Mucosa of rectum (tissue), 2 donors: ENCODE data around the gene TTLL10.

Source experiments
- H3K27ac ChIP-seq, 2 donors: one replicate each; pipeline ENCODE4 v1.7.0; 2013; ENCODE audit warnings: inconsistent platforms in 2 of 2, low read depth in 2 of 2, low read length in 2 of 2
- H3K27me3 ChIP-seq, 2 donors: one replicate each; pipeline ENCODE4 v1.7.0; 2013; ENCODE audit warnings: low read length in 2 of 2; ENCODE audit not compliant: control insufficient read depth in 2 of 2, insufficient read depth in 2 of 2
- H3K36me3 ChIP-seq, 2 donors: one replicate each; pipeline ENCODE4 v1.7.0; 2013; ENCODE audit warnings: low read length in 2 of 2; ENCODE audit not compliant: control insufficient read depth in 2 of 2, insufficient read depth in 2 of 2
- H3K4me1 ChIP-seq, 2 donors: one replicate each; pipeline ENCODE4 v1.7.0; 2013; ENCODE audit warnings: low read length in 2 of 2, mild to moderate bottlenecking in 1 of 2; ENCODE audit not compliant: control insufficient read depth in 2 of 2, insufficient read depth in 2 of 2
- H3K4me3 ChIP-seq, 2 donors: one replicate each; pipeline ENCODE4 v1.7.0; 2013; ENCODE audit warnings: low read length in 2 of 2
- H3K9ac ChIP-seq, 2 donors: one replicate each; pipeline ENCODE4 v1.7.0; 2013; ENCODE audit warnings: low read length in 2 of 2, low read depth in 1 of 2, mild to moderate bottlenecking in 1 of 2
- H3K9me3 ChIP-seq, 2 donors: one replicate each; pipeline ENCODE4 v1.7.0; 2013; ENCODE audit warnings: low read length in 2 of 2; ENCODE audit not compliant: control insufficient read depth in 2 of 2
- donor health status: healthy.
- donor health status: Normal muscosa, but diverticular disease.

TTLL10 gene

DNA sequence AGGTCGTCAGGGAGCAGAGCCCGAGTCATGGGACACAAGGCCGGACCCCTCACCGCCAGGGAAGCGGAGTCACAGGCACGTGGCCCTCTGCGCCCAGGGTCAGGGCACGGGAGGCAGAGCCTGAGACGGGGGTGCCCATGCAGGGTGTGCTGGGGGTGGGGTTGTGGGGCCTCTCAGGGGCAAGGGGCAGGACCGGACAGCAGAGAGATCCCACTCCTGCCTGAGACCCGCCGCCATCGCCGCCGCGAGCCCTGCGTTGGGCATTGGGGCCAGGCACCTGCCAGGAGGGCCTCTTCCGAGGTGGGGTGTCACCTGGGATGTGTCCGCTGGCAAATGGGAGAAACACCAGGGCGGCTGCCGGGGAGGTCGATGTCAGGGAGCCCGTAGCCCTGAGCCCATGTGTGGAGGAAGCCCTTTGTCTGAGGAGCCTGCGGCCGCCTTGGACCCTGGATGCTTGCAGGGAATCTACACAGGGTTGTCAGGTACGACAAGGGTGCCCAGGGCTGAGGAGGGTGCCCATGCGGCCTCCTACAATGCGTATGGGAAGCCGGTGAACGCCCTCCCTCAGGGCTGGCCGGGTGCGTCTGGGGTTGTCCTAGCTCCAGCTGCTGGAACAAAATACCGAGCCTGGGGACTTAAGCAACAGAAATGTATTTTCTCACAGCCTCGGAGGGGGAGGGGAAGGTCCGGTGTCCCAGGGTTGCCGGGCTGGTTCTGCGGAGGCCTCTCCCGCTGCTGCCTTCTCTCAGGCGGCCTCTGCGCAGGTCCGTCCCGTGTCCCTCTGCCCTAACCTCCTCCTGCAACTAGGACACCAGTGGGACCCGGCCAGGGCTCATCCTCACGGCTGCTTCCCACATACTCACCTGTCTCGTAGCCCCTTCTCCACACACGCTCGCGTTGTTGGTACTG, 41.4 kb upstream of the TTLL10 start:
- peak overlapping the region; percentile 70 to 73 for H3K4me3 ChIP-seq
- peak overlapping the region; percentile 63 to 90 for H3K9ac ChIP-seq
- no peaks in the 10 kb centered on the region for H3K9me3 ChIP-seq
- H3K36me3 ChIP-seq, result no peaks in the 10 kb centered on the region
- H3K4me1 ChIP-seq, result peaks cover 23 to 62% of the 10 kb centered on the region in 2 donors
- H3K27ac ChIP-seq, result peak overlapping the region; percentile 94 to 98
- H3K27me3 ChIP-seq, result no peaks in the 10 kb centered on the region

DNA sequence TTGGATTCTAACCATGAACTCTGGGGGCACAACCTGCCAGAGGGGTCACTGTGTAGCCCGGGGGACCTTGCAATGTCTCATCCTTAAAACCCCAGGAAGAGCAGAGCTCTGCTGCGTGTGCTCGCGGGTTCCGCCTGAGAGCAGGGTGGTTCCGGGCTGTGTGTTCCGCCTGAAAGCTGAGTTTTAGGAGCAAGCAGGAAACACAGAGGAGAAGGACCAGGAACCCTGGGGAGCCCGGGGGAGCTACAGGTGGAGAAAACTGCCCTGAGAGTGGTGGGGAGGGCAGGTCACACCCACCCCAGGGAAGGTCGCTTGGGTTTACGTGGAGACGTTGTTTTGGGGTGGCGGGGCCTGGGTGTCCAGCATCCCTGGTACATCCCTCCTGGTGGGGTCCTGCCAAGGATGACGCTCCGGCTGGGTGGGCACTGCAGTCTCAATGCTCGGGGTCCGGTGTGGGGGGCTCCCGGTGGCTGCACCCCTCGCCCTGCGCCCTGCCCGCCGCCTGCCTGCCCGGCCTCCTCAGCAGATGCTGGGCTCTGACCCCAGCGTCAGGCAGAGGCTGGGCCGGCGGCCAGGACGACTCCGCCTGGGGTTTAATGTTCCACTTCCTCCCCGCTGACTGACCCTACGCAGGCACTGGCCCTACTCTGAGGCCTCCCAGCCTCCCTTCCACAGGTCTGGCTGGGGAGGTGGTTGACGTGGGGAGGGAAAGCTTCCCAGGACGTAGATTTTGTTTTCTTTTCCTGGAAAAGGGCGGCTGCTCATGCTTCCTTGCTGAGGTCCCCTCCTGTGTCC, 40.5 kb upstream of the TTLL10 start:
- Histone ChIP-seq H3K27me3 (no peaks in the 10 kb centered on the region), H3K36me3 (no peaks in the 10 kb centered on the region), H3K9ac (peak overlapping the region; percentile 63 to 90), H3K27ac (peak overlapping the region; percentile 94 to 98), H3K4me1 (peaks cover 28 to 59% of the 10 kb centered on the region in 2 donors), H3K4me3 (peak overlapping the region; percentile 70 to 73), H3K9me3 (no peaks in the 10 kb centered on the region)

DNA sequence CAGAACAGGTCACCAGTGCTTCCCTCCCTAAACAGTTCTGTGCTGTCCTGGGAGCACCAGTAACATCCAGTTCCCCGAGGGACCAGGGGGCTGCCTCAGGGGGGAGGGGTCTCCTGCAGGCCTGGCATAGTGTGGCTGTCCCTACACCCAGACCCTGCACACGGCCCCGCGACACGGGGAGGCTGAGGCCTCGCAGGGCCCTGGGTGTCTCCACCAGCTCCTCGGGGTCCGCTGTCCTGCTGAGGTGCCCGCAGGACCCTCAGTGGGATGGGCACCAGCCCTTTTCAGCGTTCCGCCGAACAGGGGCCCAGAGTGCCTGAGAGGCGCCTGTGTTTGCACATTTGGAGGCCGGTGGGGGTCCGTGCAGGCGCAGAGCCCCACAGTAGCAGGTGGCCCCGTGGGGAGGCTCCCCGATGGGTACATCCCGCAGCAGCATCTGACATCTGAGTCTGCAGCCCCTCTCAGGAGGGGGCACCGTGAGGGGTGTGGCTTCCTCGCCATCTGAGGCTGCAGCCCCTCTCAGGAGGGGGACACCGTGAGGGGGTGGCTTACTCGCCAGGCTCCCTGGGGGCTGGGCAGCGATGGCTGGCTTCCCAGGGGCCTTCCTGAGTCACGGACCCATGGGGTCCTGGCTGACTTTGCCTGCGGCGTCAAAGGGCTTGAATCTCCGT, 39.2 kb upstream of the TTLL10 start:
- Histone ChIP-seq H3K4me3 (no peak overlapping the region), H3K27ac (peak overlapping the region; percentile 94 to 98), H3K27me3 (no peaks in the 10 kb centered on the region), H3K9me3 (no peaks in the 10 kb centered on the region), H3K36me3 (no peaks in the 10 kb centered on the region), H3K9ac (peak overlapping the region in 1 of 2 donors; percentile 12), H3K4me1 (peaks cover 27 to 51% of the 10 kb centered on the region in 2 donors)

DNA sequence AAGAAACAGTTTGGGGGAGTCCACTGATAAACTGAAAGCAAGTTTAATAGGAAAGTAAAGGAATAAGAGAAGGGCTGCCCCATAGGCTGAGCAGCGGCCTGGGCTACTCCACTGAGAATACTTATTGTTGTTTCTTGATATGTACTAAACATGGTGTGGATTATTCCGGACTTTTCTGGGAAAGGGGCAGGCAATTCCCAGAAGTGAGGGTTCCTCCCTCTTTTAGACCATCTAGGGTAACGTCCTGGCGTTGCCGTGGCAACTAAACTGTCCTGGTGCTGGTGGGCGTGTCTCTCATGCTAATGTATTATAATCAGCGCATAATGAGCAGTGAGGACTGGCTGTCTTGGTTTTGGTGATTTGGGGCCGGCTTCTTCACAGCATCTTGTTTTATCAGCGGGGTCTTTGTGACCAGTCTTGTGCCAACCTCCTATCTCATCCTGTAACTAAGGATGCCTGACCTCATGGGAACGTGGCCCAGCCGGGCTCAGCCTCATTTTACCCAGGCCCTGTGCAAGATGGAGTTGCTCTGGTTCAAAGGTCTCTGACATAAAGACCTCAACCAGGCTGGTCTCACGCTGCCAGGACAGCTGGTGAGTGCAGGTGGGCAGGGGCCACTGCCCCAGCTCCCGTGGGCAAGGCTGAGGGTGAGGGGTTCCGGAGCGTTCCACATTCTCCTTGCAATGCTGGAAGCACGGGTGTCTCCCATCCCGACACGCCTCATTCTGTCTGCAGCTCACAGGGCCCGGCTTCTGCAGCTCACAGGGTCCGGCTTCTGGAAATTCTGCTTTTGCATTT, 38.1 kb upstream of the TTLL10 start:
- Histone ChIP-seq H3K27me3 (no peaks in the 10 kb centered on the region), H3K27ac (peak overlapping the region; percentile 93 to 94), H3K9ac (peak overlapping the region; percentile 60 to 82), H3K4me1 (peaks cover 25 to 47% of the 10 kb centered on the region in 2 donors), H3K36me3 (no peaks in the 10 kb centered on the region), H3K4me3 (no peak overlapping the region), H3K9me3 (no peaks in the 10 kb centered on the region)

DNA sequence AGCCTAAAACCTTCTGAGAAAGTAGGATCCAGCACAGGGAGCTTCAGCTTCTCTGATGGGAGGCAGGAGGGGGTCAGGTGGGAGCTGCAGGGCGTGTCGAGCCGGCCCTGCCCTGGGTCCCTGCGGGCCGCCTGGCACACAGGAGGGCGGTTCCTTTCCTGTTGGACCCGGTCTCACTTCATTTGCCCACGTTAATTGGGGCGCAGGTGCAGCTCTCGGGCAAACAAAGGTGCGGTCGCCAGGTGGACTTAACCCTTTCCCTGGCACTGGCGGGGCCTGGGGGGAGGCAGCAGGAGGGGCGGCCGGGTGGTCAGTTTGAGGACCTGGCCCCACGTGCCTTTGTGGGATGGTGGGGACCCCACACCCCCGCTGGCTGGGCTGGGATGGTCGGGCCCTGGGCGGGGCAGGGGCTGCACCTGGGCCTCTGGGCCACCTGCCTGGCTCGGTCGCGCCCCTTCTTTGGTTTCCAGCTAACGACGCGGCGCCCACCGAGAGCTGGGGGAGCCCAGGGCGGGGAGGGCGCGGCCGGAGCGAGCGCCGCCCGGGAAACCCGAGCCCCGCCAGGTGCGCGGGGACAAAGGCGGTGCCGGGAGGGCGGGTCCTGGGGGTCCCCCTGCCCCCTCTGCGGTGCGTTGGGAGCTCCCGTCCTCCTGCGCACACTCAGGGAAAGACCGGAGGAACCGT, 37.0 kb upstream of the TTLL10 start:
- no peaks in the 10 kb centered on the region for H3K27me3 ChIP-seq
- H3K27ac ChIP-seq, result peak overlapping the region; percentile 93 to 94
- no peaks in the 10 kb centered on the region for H3K9me3 ChIP-seq
- H3K9ac ChIP-seq, result peak overlapping the region; percentile 60 to 82
- no peaks in the 10 kb centered on the region for H3K36me3 ChIP-seq
- H3K4me1 ChIP-seq, result peaks cover 25 to 47% of the 10 kb centered on the region in 2 donors
- H3K4me3 ChIP-seq, result peak overlapping the region in 1 of 2 donors; percentile 54

DNA sequence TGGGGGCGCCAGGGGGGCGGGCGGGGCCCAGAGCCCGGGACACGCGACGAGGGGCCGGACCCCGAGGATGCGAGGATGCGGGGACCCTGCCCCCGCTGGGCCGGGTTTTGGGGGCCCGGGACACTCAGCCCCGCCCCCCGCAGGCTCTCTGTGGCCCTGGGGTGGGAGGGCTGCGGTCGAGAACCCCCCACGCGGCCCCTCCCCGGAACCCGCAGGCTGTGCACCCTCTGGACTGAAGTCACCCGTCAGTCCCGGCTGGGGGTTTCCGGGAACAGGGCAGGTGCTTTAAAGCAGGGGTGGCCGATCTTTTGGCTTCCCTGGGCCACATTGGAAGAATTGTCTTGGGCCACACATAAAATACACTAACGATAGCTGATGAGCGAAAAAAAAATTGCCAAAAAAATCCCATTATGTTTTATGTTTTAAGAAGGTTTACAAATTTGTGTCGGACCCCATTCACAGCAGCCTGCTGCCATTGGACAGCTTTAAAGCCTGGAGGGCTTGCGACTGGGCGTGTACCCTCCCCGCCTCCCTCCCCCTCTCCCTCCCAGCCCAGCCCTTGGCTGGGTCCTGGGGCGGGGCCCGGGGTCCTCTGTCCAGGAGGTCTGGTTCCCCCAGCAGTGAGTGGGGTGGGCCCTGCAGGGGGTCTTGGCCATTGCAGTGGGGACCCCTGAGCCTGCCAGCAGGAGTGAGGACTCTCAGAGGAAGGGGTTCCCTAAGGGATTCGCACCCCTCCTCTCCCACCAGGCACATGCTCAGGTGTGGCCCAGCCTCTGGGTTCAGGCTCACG, 36.2 kb upstream of the TTLL10 start:
- Histone ChIP-seq H3K27me3 (no peaks in the 10 kb centered on the region), H3K9me3 (no peaks in the 10 kb centered on the region), H3K9ac (peak overlapping the region; percentile 52 to 59), H3K27ac (peak overlapping the region; percentile 93 to 94), H3K4me3 (peak overlapping the region; percentile 26 to 39), H3K4me1 (peaks cover 26 to 41% of the 10 kb centered on the region in 2 donors), H3K36me3 (no peaks in the 10 kb centered on the region)

DNA sequence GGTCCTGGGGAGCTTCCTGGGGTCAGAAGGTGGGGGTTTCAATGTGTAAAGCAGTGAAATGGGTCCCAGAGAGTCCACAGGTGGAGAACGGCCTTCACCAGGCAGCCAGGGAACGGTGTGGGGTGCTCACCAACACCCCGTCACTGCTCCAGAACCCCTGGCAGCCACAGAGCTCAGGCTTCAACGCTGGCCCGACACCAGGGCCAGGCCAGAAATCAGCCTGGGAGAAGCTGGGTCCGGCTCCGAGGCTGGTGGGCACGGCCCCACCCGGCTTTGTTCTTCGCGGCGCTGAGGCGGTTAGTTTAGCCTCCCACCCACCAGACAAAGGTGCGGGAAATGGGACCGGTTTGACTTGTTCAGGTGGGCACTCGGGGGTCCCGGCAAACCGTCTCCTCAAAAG, 33.0 kb upstream of the TTLL10 start:
- Histone ChIP-seq H3K36me3 (no peaks in the 10 kb centered on the region), H3K4me1 (peaks cover 41 to 46% of the 10 kb centered on the region in 2 donors), H3K9ac (no peak overlapping the region), H3K27me3 (no peaks in the 10 kb centered on the region), H3K9me3 (no peaks in the 10 kb centered on the region), H3K27ac (no peak overlapping the region), H3K4me3 (no peak overlapping the region)

DNA sequence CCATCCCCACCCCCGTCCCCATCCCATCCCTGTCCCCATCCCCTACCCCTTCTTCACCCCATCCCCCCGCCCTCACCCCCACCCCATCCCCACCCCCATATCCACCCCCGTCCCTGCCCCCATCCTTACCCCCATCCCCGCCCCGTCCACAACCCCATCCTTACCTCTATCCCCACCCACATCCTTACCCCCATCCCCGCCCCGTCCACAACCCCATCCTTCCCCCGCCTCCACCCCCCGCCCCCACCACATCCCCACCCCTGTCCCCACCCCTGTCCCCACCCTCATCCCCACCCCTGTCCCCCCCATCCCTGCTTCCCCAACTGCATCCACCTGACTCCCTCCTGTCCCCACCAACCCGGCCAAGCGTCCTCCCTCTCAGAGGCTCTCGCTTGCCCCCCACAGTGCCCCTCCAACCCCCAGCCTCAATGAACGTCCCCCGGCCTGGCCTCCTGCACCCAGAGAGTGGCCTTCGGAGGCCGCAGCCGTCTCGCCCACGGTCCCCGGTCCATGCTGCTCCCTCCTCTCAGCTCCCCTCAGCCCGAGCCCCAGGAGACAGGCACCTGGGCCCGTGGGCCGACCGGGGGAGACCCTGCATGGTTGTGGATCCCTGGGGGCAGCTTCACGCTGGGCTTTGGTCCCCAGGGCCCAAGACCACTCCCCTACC, 32.3 kb upstream of the TTLL10 start:
- H3K4me1 ChIP-seq, result peaks cover 34 to 40% of the 10 kb centered on the region in 2 donors
- H3K4me3 ChIP-seq, result no peak overlapping the region
- no peaks in the 10 kb centered on the region for H3K27me3 ChIP-seq
- H3K9me3 ChIP-seq, result no peaks in the 10 kb centered on the region
- H3K27ac ChIP-seq, result no peak overlapping the region
- H3K36me3 ChIP-seq, result no peaks in the 10 kb centered on the region
- no peak overlapping the region for H3K9ac ChIP-seq
